Mammary epithelial cell (primary cell): ENCODE measurements around the gene WTAP.
A peak's percentile ranks its signal among the peaks of the same experiment; 100 is the strongest.

Source experiments
- EZH2 ChIP-seq: IDR thresholded peaks from 2 replicates; pipeline ENCODE4 v1.6.1; 2012; ENCODE audit warnings: low read length, inconsistent platforms, borderline replicate concordance
- TF ChIP-seq, protein P1 (sequence below), 2 donors: IDR thresholded peaks in 1 of 2; conservative IDR thresholded peaks in 1 of 2; 2 replicates each; pipeline ENCODE4 v1.5.1; 2011 to 2012; ENCODE audit warnings: inconsistent platforms in 2 of 2, low read length in 2 of 2, mild to moderate bottlenecking in 2 of 2, control low read depth in 1 of 2, low read depth in 1 of 2; ENCODE audit not compliant: insufficient read depth in 1 of 2; ENCODE audit errors: extremely low read depth in 1 of 2

DNA sequence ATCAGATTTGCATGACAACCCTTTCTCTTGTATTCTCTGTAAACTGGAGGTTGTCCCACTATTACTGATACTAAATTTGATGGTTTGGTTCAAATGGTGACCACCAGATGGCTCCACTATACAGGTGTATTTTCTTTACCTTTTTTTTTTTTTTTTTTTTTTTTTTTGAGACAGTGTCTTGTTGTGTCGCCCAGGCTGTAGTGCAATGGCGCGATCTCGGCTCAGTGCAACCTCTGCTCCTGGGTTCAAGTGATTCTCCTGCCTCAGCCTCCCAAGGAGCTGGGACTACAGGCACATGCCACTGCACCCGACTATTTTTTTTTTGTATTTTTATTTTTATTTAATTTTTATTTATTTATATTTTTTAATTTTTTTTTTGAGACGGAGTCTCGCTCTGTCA, 6.6 kb upstream of the WTAP start:
- TF ChIP-seq, protein P1, sequence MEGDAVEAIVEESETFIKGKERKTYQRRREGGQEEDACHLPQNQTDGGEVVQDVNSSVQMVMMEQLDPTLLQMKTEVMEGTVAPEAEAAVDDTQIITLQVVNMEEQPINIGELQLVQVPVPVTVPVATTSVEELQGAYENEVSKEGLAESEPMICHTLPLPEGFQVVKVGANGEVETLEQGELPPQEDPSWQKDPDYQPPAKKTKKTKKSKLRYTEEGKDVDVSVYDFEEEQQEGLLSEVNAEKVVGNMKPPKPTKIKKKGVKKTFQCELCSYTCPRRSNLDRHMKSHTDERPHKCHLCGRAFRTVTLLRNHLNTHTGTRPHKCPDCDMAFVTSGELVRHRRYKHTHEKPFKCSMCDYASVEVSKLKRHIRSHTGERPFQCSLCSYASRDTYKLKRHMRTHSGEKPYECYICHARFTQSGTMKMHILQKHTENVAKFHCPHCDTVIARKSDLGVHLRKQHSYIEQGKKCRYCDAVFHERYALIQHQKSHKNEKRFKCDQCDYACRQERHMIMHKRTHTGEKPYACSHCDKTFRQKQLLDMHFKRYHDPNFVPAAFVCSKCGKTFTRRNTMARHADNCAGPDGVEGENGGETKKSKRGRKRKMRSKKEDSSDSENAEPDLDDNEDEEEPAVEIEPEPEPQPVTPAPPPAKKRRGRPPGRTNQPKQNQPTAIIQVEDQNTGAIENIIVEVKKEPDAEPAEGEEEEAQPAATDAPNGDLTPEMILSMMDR (conservative IDR thresholded peaks at IDR 0.05 in 1 of 2, IDR thresholded peaks at IDR 0.05 in 1 of 2; ENCODE audit: extremely low read depth in 1 of 2, insufficient read depth in 1 of 2, low read depth in 1 of 2, low read length in 2 of 2): peak; percentile 49 to 52
- no peak for TF ChIP-seq EZH2
